Hematopoietic multipotent progenitor cell treated with erythropoietin and hydrocortisone succinate and interleukin-3 and kit ligand, for 17 days (in vitro differentiated cells): ENCODE measurements around the gene PID1.
"Not testable (repeated sequence)": the region's sequence is repeated elsewhere in the genome, so short reads cannot be mapped to it uniquely, and the experiment has no call there.

Experiments
- DNase-seq: peaks from one replicate; pipeline ENCODE4 v3.0.0-alpha.2; 2015; ENCODE audit warnings: low spot score

PID1 gene

GRCh38 chr2:229212241-229212640, 58.8 kb downstream of the PID1 start:
- DNase-seq = no peak

- DNase-seq = no peak
These were observed 60.4 kb downstream of the PID1 start for GRCh38 chr2:229210641-229211040.

- DNase-seq = no peak
These were observed 64.5 kb downstream of the PID1 start for GRCh38 chr2:229206548-229206947.

- no peak for DNase-seq
These were observed 65.4 kb downstream of the PID1 start for GRCh38 chr2:229205704-229206103.

GRCh38 chr2:229202646-229203045, 68.4 kb downstream of the PID1 start:
- no peak for DNase-seq

GRCh38 chr2:229201521-229201920, 69.6 kb downstream of the PID1 start:
- no peak for DNase-seq

- no peak for DNase-seq
These were observed 71.8 kb downstream of the PID1 start for GRCh38 chr2:229199267-229199666.

GRCh38 chr2:229196448-229196847, 74.6 kb downstream of the PID1 start:
- DNase-seq = no peak

- DNase-seq = no peak
These were observed 75.6 kb downstream of the PID1 start for GRCh38 chr2:229195346-229195947.

GRCh38 chr2:229193281-229193680, 77.8 kb downstream of the PID1 start:
- no peak for DNase-seq

GRCh38 chr2:229191413-229191812, 79.7 kb downstream of the PID1 start:
- DNase-seq = no peak

- not testable (repeated sequence) for DNase-seq
These were observed 84.0 kb downstream of the PID1 start for GRCh38 chr2:229187123-229187522.

- DNase-seq = no peak
These were observed 89.4 kb downstream of the PID1 start for GRCh38 chr2:229181641-229182040.

- no peak for DNase-seq
These were observed 90.4 kb downstream of the PID1 start for GRCh38 chr2:229180658-229181057.

GRCh38 chr2:229179628-229180027, 91.5 kb downstream of the PID1 start:
- DNase-seq = no peak

GRCh38 chr2:229178706-229179105, 92.4 kb downstream of the PID1 start:
- DNase-seq = no peak

GRCh38 chr2:229178117-229178516, 93.0 kb downstream of the PID1 start:
- no peak for DNase-seq

- no peak for DNase-seq
These were observed 95.0 kb downstream of the PID1 start for GRCh38 chr2:229176136-229176535.

GRCh38 chr2:229175497-229175863, 95.6 kb downstream of the PID1 start:
- DNase-seq = no peak

- no peak for DNase-seq
These were observed 96.1 kb downstream of the PID1 start for GRCh38 chr2:229174794-229175496.

- DNase-seq = no peak
These were observed 97.2 kb downstream of the PID1 start for GRCh38 chr2:229173825-229174359.

- DNase-seq = no peak
These were observed 100.2 kb downstream of the PID1 start for GRCh38 chr2:229170916-229171315.

- no peak for DNase-seq
These were observed 100.9 kb downstream of the PID1 start for GRCh38 chr2:229170171-229170570.

GRCh38 chr2:229169751-229170150, 101.3 kb downstream of the PID1 start:
- no peak for DNase-seq
